ENCODE data around the gene CPNE8. TPM values are rescaled to one million over a fixed set of nuclear protein-coding genes. Genes with fewer than 3 reads are reported as not detected.

Gene CPNE8
- total RNA-seq, 1 experiment from 2014 or later = 7.2 TPM

DNA sequence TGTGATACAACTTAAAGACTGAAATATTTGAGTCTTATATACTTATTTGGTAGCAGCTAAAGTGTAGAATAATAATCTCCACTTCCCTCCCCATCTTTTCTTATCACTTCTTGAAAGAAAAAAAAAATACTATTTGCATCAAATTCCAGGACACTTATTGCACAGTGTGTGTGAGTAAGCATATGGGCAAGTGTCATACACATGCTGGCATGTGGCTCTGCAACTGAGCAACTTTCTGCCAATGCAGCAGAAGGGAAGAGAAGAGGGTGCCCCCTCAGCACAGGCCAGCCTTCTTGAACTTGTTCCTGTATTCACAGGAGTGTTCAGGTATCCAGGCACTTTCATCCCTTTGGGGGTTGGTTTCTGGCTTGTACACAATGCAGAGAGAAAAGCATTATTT, 145.8 kb downstream of the CPNE8 start:
- no peaks in the 10 kb centered on the region for H3F3A ChIP-seq (ENCODE audit: low read length, unreplicated experiment)
- no peak overlapping the region for H3K4me2 ChIP-seq (ENCODE audit: low read length)
- CTCF ChIA-PET = no interaction called here

DNA sequence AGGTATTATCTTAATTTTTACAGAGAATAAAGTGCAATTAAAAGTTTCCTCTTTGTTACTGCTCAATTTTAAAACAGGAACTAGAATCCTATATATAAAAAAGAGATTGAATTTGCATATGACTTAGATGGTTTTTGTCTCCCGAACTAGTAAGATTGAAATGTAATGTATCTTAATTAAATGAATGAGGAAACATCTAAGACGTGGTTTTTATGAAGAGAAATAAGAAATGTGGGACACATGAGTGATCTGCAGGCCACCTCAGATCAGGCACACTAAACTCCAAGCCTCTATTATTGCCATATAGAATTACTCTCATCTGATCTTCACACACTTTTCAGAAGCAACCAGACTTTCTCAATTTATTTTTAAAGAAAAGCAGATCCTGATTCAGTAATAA, 158.6 kb downstream of the CPNE8 start:
- H3K9me3 ChIP-seq (ENCODE audit: low read length) = no peaks in the 10 kb centered on the region
- no peak overlapping the region for H2AFZ ChIP-seq (ENCODE audit: low read length)
- no peaks in the 10 kb centered on the region for H3K4me1 ChIP-seq (ENCODE audit: insufficient read depth, low read length)
- ATAC-seq = no peak
- no peak overlapping the region for H3K4me3 ChIP-seq (ENCODE audit: low read length)
- H3K36me3 ChIP-seq (ENCODE audit: low read depth, low read length) = no peaks in the 10 kb centered on the region
- BruUV-seq (replicated peaks) = no TSS peak
- H3F3A ChIP-seq (ENCODE audit: low read length, unreplicated experiment) = no peaks in the 10 kb centered on the region
- H3K27me3 ChIP-seq (ENCODE audit: low read length) = no peaks in the 10 kb centered on the region
- ChIA-PET CTCF (no interaction called here), POLR2A (ENCODE audit: unreplicated experiment) (no interaction called here)
- DNase-seq = no peak
- no peaks in the 10 kb centered on the region for H3K9me2 ChIP-seq (replicated peaks; ENCODE audit: low read length)
- H3K79me2 ChIP-seq (ENCODE audit: low read length) = no peaks in the 10 kb centered on the region
- TF ChIP-seq, protein P1, sequence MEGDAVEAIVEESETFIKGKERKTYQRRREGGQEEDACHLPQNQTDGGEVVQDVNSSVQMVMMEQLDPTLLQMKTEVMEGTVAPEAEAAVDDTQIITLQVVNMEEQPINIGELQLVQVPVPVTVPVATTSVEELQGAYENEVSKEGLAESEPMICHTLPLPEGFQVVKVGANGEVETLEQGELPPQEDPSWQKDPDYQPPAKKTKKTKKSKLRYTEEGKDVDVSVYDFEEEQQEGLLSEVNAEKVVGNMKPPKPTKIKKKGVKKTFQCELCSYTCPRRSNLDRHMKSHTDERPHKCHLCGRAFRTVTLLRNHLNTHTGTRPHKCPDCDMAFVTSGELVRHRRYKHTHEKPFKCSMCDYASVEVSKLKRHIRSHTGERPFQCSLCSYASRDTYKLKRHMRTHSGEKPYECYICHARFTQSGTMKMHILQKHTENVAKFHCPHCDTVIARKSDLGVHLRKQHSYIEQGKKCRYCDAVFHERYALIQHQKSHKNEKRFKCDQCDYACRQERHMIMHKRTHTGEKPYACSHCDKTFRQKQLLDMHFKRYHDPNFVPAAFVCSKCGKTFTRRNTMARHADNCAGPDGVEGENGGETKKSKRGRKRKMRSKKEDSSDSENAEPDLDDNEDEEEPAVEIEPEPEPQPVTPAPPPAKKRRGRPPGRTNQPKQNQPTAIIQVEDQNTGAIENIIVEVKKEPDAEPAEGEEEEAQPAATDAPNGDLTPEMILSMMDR (conservative IDR thresholded peaks at IDR 0.05; ENCODE audit: low read depth, low read length) = no peak
- no peak for TF ChIP-seq EZH2 (IDR thresholded peaks at IDR 0.05; ENCODE audit: low read length, unreplicated experiment)
- no peak for TF ChIP-seq EZH2phosphoT487 (IDR thresholded peaks at IDR 0.05; ENCODE audit: borderline replicate concordance, low read length)
- intact Hi-C loops (cut with micrococcal nuclease) = no loop called here
- no peak overlapping the region for H3K4me2 ChIP-seq (ENCODE audit: low read length)
- no peak overlapping the region for H3K27ac ChIP-seq (ENCODE audit: low read length)
- no peak overlapping the region for H3K9ac ChIP-seq (ENCODE audit: low read length)
- no peaks in the 10 kb centered on the region for H4K20me1 ChIP-seq (ENCODE audit: low read length)

More for the DNA sequence above, 145.8 kb downstream of the CPNE8 start:
- Histone ChIP-seq H3K9ac (ENCODE audit: low read length) (no peak overlapping the region), H3K4me1 (ENCODE audit: insufficient read depth, low read length) (no peaks in the 10 kb centered on the region), H4K20me1 (ENCODE audit: low read length) (no peaks in the 10 kb centered on the region), H3K79me2 (ENCODE audit: low read length) (no peaks in the 10 kb centered on the region), H2AFZ (ENCODE audit: low read length) (no peak overlapping the region), H3K27ac (ENCODE audit: low read length) (no peak overlapping the region), H3K4me3 (ENCODE audit: low read length) (no peak overlapping the region), H3K27me3 (ENCODE audit: low read length) (no peaks in the 10 kb centered on the region), H3K36me3 (ENCODE audit: low read depth, low read length) (no peaks in the 10 kb centered on the region), H3K9me3 (ENCODE audit: low read length) (no peaks in the 10 kb centered on the region), H3K9me2 (replicated peaks; ENCODE audit: low read length) (no peaks in the 10 kb centered on the region)
- TF ChIP-seq, protein P1 (conservative IDR thresholded peaks at IDR 0.05; ENCODE audit: low read depth, low read length) = no peak
- TF ChIP-seq EZH2 (IDR thresholded peaks at IDR 0.05; ENCODE audit: low read length, unreplicated experiment) = no peak
- no peak for TF ChIP-seq EZH2phosphoT487 (IDR thresholded peaks at IDR 0.05; ENCODE audit: borderline replicate concordance, low read length)
- intact Hi-C loops (cut with micrococcal nuclease) = no loop called here
- DNase-seq (no peak), ATAC-seq (no peak)
- BruUV-seq (replicated peaks) = no TSS peak
- POLR2A ChIA-PET (ENCODE audit: unreplicated experiment) = no interaction called here

DNA sequence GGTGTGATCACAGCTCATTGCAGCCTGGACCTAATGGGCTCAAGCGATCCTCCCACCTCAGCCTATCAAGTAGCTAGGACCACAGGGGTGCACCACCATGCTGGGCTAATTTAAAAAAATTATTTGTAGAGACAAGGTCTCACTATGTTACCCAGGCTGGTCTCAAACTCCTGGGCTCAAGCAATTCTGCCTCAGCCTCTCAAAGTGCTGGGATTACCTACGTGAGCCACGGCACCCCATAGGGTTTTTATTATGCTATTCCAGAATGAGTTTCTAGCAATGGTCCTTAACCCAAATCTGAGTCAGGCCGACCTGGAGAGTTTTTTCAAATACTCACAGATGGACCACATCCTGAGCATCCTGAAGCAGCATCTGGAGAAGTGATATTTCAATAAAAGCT, 159.8 kb downstream of the CPNE8 start:
- TF ChIP-seq EZH2 (IDR thresholded peaks at IDR 0.05; ENCODE audit: low read length, unreplicated experiment) (no peak), EZH2phosphoT487 (IDR thresholded peaks at IDR 0.05; ENCODE audit: borderline replicate concordance, low read length) (no peak)
- TF ChIP-seq, protein P1 (conservative IDR thresholded peaks at IDR 0.05; ENCODE audit: low read depth, low read length) = no peak
- ChIA-PET POLR2A (ENCODE audit: unreplicated experiment) (no interaction called here), CTCF (no interaction called here)
- no peaks in the 10 kb centered on the region for H3F3A ChIP-seq (ENCODE audit: low read length, unreplicated experiment)
- no peaks in the 10 kb centered on the region for H3K4me1 ChIP-seq (ENCODE audit: insufficient read depth, low read length)
- no peaks in the 10 kb centered on the region for H3K79me2 ChIP-seq (ENCODE audit: low read length)
- H4K20me1 ChIP-seq (ENCODE audit: low read length) = no peaks in the 10 kb centered on the region
- intact Hi-C loops (cut with micrococcal nuclease) = no loop called here
- no peak overlapping the region for H3K9ac ChIP-seq (ENCODE audit: low read length)
- no peak overlapping the region for H2AFZ ChIP-seq (ENCODE audit: low read length)
- DNase-seq = no peak
- no peak overlapping the region for H3K4me2 ChIP-seq (ENCODE audit: low read length)
- no peak overlapping the region for H3K27ac ChIP-seq (ENCODE audit: low read length)
- no peaks in the 10 kb centered on the region for H3K9me3 ChIP-seq (ENCODE audit: low read length)
- no peak for ATAC-seq
- H3K36me3 ChIP-seq (ENCODE audit: low read depth, low read length) = no peaks in the 10 kb centered on the region
- BruUV-seq (replicated peaks) = no TSS peak
- no peak overlapping the region for H3K4me3 ChIP-seq (ENCODE audit: low read length)
- H3K27me3 ChIP-seq (ENCODE audit: low read length) = no peaks in the 10 kb centered on the region
- no peaks in the 10 kb centered on the region for H3K9me2 ChIP-seq (replicated peaks; ENCODE audit: low read length)

Data from PC-3 (cell line).